TTC549 (cell line): Measurements from ENCODE around the gene TBP.

ENCODE experiments used
- FAIRE-seq: peaks from 2 replicates; lab custom pipeline; 2012; peaks lifted over from hg19 to GRCh38; lab: Jason Lieb, UNC

Gene TBP

GRCh38 chr6:170535004-170535403 lies 19.2 kb upstream of the TBP start:
- no peak for FAIRE-seq

- no peak for FAIRE-seq
Observed at GRCh38 chr6:170536671-170537070, 17.5 kb upstream of the TBP start.

- no peak for FAIRE-seq
Observed at GRCh38 chr6:170537329-170537728, 16.8 kb upstream of the TBP start.

DNA sequence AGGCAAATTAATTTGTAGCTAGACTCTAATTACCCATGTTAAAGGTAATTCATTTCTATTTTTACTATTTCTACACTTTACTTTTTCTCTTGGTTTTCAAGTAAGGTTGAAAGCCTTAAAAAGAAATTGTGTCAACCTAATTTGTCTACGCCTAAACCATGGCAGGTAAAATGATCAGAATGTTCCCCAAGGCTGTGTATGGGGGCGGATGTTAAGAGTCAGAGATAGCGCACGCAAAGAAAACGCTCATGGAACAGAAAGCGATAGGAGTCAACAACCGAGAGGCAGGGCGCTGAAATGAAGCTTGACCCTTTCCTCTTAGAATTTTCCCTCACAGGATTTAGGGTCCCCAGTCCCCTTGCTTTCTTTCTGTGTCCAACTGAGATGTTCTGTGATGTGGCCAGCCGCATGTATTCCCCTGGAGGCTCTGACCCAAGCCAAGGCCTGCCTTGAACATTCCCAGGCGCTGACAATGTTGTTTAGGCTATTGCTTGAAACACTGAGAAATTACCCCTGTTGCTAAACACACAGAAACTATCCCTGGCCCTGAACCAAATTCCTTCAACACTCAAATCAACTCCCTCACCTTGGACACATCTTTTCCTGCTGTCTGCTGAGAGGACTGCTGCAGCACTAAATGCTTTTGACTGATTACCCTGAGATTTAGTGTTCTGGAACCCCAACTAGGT lies 12.0 kb upstream of the TBP start:
- FAIRE-seq = no peak

- FAIRE-seq = no peak
Observed at GRCh38 chr6:170545405-170545804, 8.8 kb upstream of the TBP start.

DNA sequence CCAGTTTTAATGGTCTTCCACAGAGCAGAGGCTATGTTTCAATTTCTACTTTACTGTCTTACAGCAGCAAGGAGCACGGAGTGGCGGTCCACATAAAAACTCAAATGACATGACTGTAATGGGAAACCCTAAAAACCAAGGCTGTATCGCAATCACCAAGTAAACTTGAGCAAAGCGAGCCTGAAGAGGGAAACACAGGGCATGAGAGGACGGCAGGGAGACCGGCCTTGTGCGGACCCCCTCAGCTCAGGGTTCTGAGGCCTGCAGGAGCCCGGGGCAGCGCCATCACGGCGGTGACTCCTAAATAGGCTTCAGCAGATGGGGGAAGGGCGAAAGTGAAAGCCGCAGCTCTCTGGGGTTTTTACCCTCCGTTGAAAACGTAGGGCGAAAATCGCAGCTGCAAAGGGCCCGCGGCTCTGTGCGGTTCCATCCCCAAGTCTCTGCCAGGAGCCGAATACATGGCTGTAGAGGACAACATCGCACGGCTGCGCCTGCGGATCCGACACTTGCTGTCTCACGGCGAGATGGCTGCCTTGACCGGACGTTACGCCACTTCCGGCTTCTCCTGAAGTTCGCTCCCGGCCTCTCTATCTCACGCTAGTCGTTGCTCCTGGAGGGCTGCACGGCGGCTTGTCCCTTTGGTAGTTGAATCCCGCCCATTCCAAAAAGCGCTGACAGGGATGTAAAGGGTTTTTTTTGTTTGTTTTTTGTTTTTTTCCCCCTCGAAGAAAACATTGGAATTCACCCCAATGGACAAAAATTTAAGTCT lies 1.2 kb upstream of the TBP start, which contains the start of gene PSMB1:
TSS of gene PSMB1 (minus strand) at position 543 of the 769 bp plus-strand sequence. CDS start at position 478, 65 bp downstream.
- peak; percentile 60 for FAIRE-seq

GRCh38 chr6:170553534-170554012 lies 596 bp upstream of the TBP start:
- no peak for FAIRE-seq

- no peak for FAIRE-seq
Observed at GRCh38 chr6:170554796-170555137, 598 bp downstream of the TBP start.

- FAIRE-seq = no peak
Observed at GRCh38 chr6:170555305-170555704, 1.1 kb downstream of the TBP start.

DNA sequence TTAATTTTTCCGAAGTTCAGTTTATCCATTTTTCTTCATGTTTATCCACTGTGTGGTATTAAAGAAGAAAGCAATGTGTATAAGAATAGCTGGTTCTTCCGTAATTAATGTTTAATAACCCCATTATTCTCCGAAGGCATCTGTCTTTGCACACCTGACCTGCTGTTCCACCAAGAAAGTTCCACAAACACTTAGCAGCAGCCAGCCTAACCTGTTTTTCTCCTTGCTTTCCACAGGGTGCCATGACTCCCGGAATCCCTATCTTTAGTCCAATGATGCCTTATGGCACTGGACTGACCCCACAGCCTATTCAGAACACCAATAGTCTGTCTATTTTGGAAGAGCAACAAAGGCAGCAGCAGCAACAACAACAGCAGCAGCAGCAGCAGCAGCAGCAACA lies 7.4 kb downstream of the TBP start:
- no peak for FAIRE-seq

GRCh38 chr6:170564936-170565530 lies 10.9 kb downstream of the TBP start:
- no peak for FAIRE-seq

GRCh38 chr6:170572704-170573466 lies 18.7 kb downstream of the TBP start:
- no peak for FAIRE-seq

DNA sequence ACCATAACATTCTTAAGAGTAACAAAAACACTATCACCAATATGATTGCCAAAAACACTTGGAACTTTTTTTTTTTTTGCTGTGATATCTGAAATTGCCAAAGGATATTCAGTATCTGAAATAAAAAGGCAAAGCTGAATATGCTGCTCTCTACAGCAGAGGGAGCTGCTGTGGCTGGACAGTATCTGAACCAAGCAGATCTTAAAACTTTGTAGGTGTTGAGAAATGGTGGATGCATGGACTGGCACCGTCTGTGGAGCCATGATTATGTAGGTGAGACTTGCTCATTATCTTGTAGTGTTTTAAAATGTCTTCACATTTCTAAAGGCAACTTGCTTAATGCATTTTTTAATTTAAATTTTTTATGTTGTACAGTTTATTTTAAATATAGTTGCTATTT lies 21.1 kb downstream of the TBP start:
- no peak for FAIRE-seq

- FAIRE-seq = no peak
Observed at GRCh38 chr6:170578909-170579308, 24.7 kb downstream of the TBP start.

DNA sequence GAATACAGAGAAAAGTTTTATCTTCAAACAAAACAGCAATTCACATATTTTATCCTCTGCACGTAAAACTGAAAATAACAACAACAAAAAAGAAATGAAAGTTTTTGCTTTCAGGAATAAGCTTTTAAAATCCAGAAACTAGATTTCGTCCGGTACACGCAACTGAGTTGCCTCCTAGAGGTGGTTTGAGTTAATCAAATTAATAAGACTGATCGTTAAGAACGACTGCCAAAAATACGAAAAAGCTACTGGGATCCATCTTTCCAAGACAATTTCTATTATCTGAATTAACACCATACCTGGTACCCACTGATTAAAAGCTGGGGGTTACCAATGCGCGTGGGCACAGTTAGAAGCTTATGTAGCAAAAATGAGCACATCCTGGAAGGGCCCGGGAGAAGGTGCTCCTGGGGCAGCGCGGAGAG lies 29.6 kb downstream of the TBP start:
- FAIRE-seq = no peak

DNA sequence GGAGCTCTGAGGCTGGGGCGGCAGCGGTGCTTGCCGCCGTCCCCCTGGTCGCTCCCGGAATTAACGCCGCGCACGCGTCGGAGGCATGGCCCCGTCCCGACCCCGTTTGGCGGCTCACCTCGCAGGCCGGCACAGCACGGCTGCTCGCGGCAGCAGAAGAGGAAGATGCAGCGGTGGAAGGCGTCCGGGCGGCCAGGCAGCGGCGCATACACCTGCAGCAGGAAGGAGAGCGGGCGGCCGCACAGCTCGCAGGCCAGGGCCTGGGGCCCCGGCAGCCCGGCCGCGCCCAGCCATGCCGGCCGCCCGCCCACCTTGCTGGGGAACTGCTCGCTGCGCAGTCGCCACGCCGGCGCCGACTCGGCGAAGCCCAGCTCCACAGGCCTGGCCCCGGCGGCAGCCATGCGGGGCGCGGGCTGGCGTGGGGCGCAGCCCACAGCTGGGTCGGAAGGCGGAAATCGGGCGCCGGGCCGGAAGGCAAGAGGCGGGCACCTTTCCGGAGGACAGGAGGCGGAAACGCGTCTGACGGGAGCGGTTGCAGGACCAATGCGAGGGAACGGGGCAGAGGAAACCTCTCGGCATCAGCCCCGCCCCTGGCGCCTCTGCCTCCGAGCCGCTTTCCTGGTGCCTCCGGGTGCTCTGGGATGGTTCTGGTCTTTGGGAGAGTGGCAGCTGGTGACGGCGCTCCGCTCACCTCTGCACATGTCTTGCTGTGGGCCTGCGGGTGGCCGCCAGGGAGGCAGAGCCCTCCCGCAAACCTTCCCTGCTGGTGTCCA lies 30.2 kb downstream of the TBP start, which contains the start of gene PDCD2:
TSS of gene PDCD2 (minus strand) at position 457 of the 773 bp plus-strand sequence. CDS start at position 401, 56 bp downstream.
- FAIRE-seq = no peak

GRCh38 chr6:170584954-170585498 lies 30.9 kb downstream of the TBP start:
- FAIRE-seq = no peak

GRCh38 chr6:170590725-170591124 lies 36.6 kb downstream of the TBP start:
- FAIRE-seq = no peak

DNA sequence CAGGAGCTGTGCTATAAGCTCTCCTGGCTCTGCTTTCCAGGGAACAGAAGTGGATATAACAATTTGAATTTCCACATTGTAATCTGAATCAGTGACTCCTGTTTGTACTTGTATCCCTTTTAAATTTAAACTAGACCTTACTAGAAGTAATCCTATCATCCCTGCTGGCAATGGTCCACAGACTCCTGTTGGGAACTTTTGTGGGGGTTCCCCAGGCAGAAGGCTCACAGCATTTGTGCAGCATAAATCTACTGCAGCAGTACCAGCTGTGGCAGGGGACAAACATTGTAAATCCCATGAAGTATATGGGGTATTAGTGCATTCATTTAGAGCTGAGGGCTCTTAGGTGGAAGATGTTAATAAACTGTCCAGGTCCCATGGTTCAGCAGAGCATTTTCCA lies 42.3 kb downstream of the TBP start:
- FAIRE-seq = no peak

DNA sequence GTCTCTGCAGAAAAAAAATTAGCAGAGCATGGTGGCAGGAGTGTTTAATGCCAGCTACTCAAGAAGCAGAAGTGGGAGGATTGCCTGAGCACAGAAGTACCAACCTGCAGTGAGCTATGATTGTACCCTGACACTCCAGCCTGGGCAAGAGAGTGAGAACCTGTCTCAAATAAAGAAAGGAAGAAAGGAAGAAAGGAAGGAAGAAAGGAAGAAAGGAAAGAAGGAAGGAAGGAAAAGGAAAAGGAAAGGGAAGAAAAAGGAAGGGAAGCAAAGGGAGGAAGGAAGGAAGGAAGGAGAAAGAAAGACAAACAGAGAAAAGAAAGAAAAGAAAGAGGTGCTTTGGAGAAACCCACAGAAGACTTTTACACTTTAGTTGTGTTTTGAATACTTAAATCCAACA lies 43.1 kb downstream of the TBP start:
- FAIRE-seq = no peak

GRCh38 chr6:170605574-170606259 lies 51.5 kb downstream of the TBP start:
- no peak for FAIRE-seq
